ENCODE data around the gene GLI2. TPM values are rescaled to one million over a fixed set of nuclear protein-coding genes. Genes with fewer than 3 reads are reported as not detected.
A peak's percentile ranks its signal among the peaks of the same experiment; 100 is the strongest.

GLI2 gene
- total and polyA plus RNA-seq, 2 of the 8 experiments (the other 6 are each of a cell fraction or from before 2014, with no cell fraction given) = 18.4 to 46.9 TPM

DNA sequence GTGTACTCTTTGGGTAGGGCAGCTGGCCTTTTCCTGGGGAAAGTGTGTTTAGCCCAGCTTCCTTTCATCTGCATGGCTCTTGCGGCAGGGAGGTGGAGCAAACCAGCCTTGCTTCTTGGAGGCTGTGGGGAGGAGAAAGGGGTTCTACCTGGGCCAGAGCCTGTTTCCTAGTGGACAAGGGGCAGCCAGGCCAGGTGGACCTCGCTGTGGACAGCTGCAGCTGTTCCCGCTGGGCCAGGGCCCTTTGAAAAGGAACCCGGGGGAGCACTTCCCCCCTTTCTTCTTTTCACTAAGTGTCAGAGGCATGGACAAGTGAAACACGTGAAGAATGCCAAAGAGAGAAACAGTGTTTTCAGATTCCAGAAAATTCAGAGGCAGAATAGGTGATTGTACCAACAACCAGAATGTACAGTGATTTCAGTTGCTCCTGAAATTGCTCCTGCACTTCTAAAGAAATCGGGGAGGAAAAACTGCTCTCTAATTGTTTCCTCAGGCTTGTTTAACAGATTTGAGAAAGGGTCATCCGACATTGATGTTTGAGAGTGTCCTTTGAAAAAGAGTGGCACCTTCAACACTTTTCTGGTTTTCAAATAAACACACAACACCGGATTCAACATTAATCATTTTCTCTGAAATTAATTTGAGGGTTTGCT lies 3.9 kb downstream of the GLI2 start:
- peaks cover 11 to 69% of the 10 kb centered on the region in 2 experiments for H3K79me2 ChIP-seq (ENCODE audit: control insufficient read depth in 1 of 2, insufficient read depth in 2 of 2, low read length in 2 of 2)
- peaks cover 0 to 10% of the 10 kb centered on the region in 2 experiments for H4K20me1 ChIP-seq (replicated peaks in 1 of 2; ENCODE audit: control insufficient read depth in 1 of 2, insufficient read depth in 2 of 2, low read length in 2 of 2)
- H2AK5ac ChIP-seq (ENCODE audit: low read depth, low read length) = peak overlapping the region; percentile 30
- peak overlapping the region; percentile 91 to 99 for H3K4me2 ChIP-seq (ENCODE audit: insufficient read depth in 1 of 2, low read depth in 2 of 2, low read length in 2 of 2)
- peaks cover 23 to 47% (median 34%) of the 10 kb centered on the region in 4 experiments for H3K4me1 ChIP-seq (replicated peaks in 1 of 4; ENCODE audit: control insufficient read depth in 3 of 4, insufficient read depth in 4 of 4, low read length in 3 of 4)
- peak overlapping the region in 1 of 4 experiments; percentile 16; a peak in 2 of 7 replicates for H3K9ac ChIP-seq (replicated peaks in 1 of 4; ENCODE audit: extremely low read depth in 1 of 4, low read depth in 3 of 4, low read length in 3 of 4)
- H3K4ac ChIP-seq (replicated peaks; ENCODE audit: insufficient read length, low read depth, low read length) = peak overlapping the region; percentile 38
- ChIA-PET CTCF (ENCODE audit: partially characterized antibody) (interaction anchor here (0.7 to 2.9 kb wide), 9 partner anchors 22 to 336 kb away, joined by 3 to 11 read pairs (median 4); no protein-coding TSS in a partner anchor), POLR2A (ENCODE audit: partially characterized antibody) (interaction anchor here (0.6 to 6.6 kb wide), 20 partner anchors 9 to 593 kb away, joined by 3 to 38 read pairs (median 5); no protein-coding TSS in a partner anchor)
- no peaks in the 10 kb centered on the region; a peak in 1 of 7 replicates for H3K27me3 ChIP-seq (replicated peaks in 1 of 4; ENCODE audit: control insufficient read depth in 3 of 4, extremely low read depth in 1 of 4, insufficient read depth in 3 of 4, low read length in 3 of 4)
- H3K14ac ChIP-seq (ENCODE audit: insufficient read length) = no peak overlapping the region
- peak overlapping the region; percentile 94 for H2BK12ac ChIP-seq (ENCODE audit: low read depth, low read length)
- peak overlapping the region; percentile 30 for H2BK120ac ChIP-seq (replicated peaks; ENCODE audit: low read depth, low read length)
- peak overlapping the region; percentile 28 for H4K5ac ChIP-seq (ENCODE audit: insufficient read length, low read depth, low read length)
- H3K4me3 ChIP-seq (ENCODE audit: extremely low read depth in 1 of 4, insufficient read depth in 2 of 4, low read depth in 3 of 4, low read length in 4 of 4) = peak overlapping the region; percentile 1 to 91 (median 50); a peak in 5 of 8 replicates
- H2BK15ac ChIP-seq (ENCODE audit: low read length) = peak overlapping the region; percentile 95; the same call in 1 of the 2 replicates
- H3K79me1 ChIP-seq (ENCODE audit: low read depth, low read length) = peaks cover 10% of the 10 kb centered on the region
- H3K23me2 ChIP-seq (ENCODE audit: low read depth, low read length) = peaks cover 37% of the 10 kb centered on the region
- 0 out of 2 replicates have a peak overlapping the region, but pooled peaks have one; percentile 4 for H4K8ac ChIP-seq (ENCODE audit: extremely low read depth, insufficient read depth, low read length)
- H2BK20ac ChIP-seq (ENCODE audit: low read length) = peak overlapping the region; percentile 83; the same call in 1 of the 2 replicates
- no peak overlapping the region for H3K23ac ChIP-seq (ENCODE audit: insufficient read length)
- H3K36me3 ChIP-seq (ENCODE audit: control insufficient read depth in 2 of 4, insufficient read depth in 4 of 4, low read length in 3 of 4) = no peaks in the 10 kb centered on the region
- H2AFZ ChIP-seq (ENCODE audit: low read length) = no peak overlapping the region
- peak overlapping the region; percentile 87 for H4K91ac ChIP-seq (replicated peaks; ENCODE audit: insufficient read length, low read length)
- DNase-seq (ENCODE audit: low read depth in 1 of 2, low spot score in 2 of 2) (peak in 1 of 2 experiments; percentile 59), FAIRE-seq (peak; percentile 82)
- H3K56ac ChIP-seq (replicated peaks; ENCODE audit: insufficient read length, low read depth, low read length) = no peak overlapping the region
- H3K18ac ChIP-seq (ENCODE audit: extremely low read depth, low read length) = peak overlapping the region; percentile 99
- H3K9me3 ChIP-seq (ENCODE audit: insufficient read depth in 2 of 2, low read depth in 1 of 2, low read length in 1 of 2) = no peaks in the 10 kb centered on the region
- 12% methylated on average over 8 of the region's 8 CpGs; no CpG with 5 or more reads in 1 of the 2 experiments for WGBS, 2 experiments (ENCODE audit: extremely low coverage in 1 of 2, insufficient coverage in 1 of 2, insufficient read length in 1 of 2, insufficient replicate concordance in 2 of 2, low coverage in 1 of 2, low lambda C conversion rate in 2 of 2, missing lambda C conversion rate in 1 of 2)
- peak overlapping the region; percentile 74; the same call in 1 of the 2 replicates for H2BK5ac ChIP-seq (ENCODE audit: low read depth, low read length)
- peak overlapping the region; percentile 65; the same call in 1 of the 2 replicates for H3K27ac ChIP-seq (ENCODE audit: low read depth, low read length)
- TF ChIP-seq PHF8 (conservative IDR thresholded peaks at IDR 0.05; ENCODE audit: low read depth, low read length) (no peak), RNF2 (IDR thresholded peaks at IDR 0.05; ENCODE audit: borderline replicate concordance, low read depth, low read length, missing control alignments, poor library complexity, severe bottlenecking) (no peak), CTBP2 (IDR thresholded peaks at IDR 0.05; ENCODE audit: borderline replicate concordance, insufficient read depth, insufficient read length, low read length) (peak; percentile 58), CBX8 (IDR thresholded peaks at IDR 0.05; ENCODE audit: borderline replicate concordance, low read depth, low read length) (no peak), RBBP5 (IDR thresholded peaks at IDR 0.05; ENCODE audit: borderline replicate concordance, low read depth, low read length) (no peak), RFX5 (IDR thresholded peaks at IDR 0.05; ENCODE audit: borderline replicate concordance, low read depth, low read length) (no peak), YY1 (IDR thresholded peaks at IDR 0.05; ENCODE audit: low read depth, low read length) (no peak), GTF2F1 (IDR thresholded peaks at IDR 0.05; ENCODE audit: borderline replicate concordance, low read depth, low read length) (no peak)
- TF ChIP-seq, protein P1, sequence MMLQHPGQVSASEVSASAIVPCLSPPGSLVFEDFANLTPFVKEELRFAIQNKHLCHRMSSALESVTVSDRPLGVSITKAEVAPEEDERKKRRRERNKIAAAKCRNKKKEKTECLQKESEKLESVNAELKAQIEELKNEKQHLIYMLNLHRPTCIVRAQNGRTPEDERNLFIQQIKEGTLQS (IDR thresholded peaks at IDR 0.05; ENCODE audit: insufficient read depth, low read depth, low read length) = no peak

Data from H1 (cell line).